K562 (cell line): ENCODE results near the gene HCN1. TPM values are rescaled to one million over a fixed set of nuclear protein-coding genes. Genes with fewer than 3 reads are reported as not detected.

Experiments used
- AFF1 ChIP-seq, 2 experiments: fragments of 450-650 bp; IDR thresholded peaks; 2 replicates each; pipeline ENCODE4 v1.6.1; 2018; ENCODE audit warnings: mild to moderate bottlenecking in 2 of 2, low read depth in 1 of 2; ENCODE audit not compliant: partially characterized antibody in 2 of 2
- BCL6 ChIP-seq: fragments of 250-450 bp; sonication (Bioruptor Pico); IDR thresholded peaks from 2 replicates; pipeline ENCODE4 v1.4.0; 2020
- CBFB ChIP-seq: sonication (generic); formaldehyde crosslinking; IDR thresholded peaks from 2 replicates; pipeline ENCODE4 v1.4.0; 2020; ENCODE audit warnings: mild to moderate bottlenecking, missing genetic modification reagents
- CREB3 ChIP-seq: fragments of 450-650 bp; conservative IDR thresholded peaks from 2 replicates; pipeline ENCODE4 v1.6.1; 2016; ENCODE audit warnings: missing genetic modification characterization, low read depth, mild to moderate bottlenecking, missing compliant biosample characterization, moderate library complexity
- HDGF ChIP-seq: fragments of 450-650 bp; IDR thresholded peaks from 2 replicates; pipeline ENCODE4 v1.6.1; 2016
- POLR2AphosphoS5 ChIP-seq: IDR thresholded peaks from 2 replicates; pipeline ENCODE4 v1.6.1; 2011; ENCODE audit warnings: mild to moderate bottlenecking, low read depth, low read length, moderate library complexity; ENCODE audit not compliant: control insufficient read depth, insufficient read depth
- RUNX1 ChIP-seq: sonication (generic); IDR thresholded peaks from 2 replicates; pipeline ENCODE4 v1.6.1; 2016; ENCODE audit warnings: antibody characterized with exemption, low read depth
- ZBTB49 ChIP-seq: sonication (generic); formaldehyde crosslinking; IDR thresholded peaks from 2 replicates; pipeline ENCODE4 v1.8.0; 2022; ENCODE audit warnings: missing genetic modification reagents, mild to moderate bottlenecking, borderline replicate concordance
- polyA plus RNA-seq, 8 experiments: library from polyadenylated mRNA; depleted of rRNA in 4 of 8; stranded (reverse) in 5 of 8; unstranded in 3 of 8; fragments of >200 nt; fragmentation: Nextera tagmentation in 2 of 8; fragmentation: Illumina TruSeq in 1 of 8; extraction: Ambion mirVana in 2 of 8; extraction: Trizol in 1 of 8; gene quantifications; 2 replicates each; pipeline versions ENCODE4 v1.2.1 to v1.2.3, GENCODE V29; 2011 to 2014; ENCODE audit warnings: inconsistent platforms in 1 of 8, missing spikeins in 1 of 8
- total RNA-seq, 7 experiments: library from RNA; depleted of rRNA in 6 of 7; stranded (reverse); fragments of >200 nt in 6 of 7; fragmentation: Illumina TruSeq in 2 of 7; extraction: Trizol in 2 of 7; gene quantifications; 2 replicates each; pipeline versions ENCODE4 v1.2.1 to v1.2.3, GENCODE V29; 2011 to 2021; ENCODE audit warnings: low replicate concordance in 1 of 7

HCN1 gene
- total and polyA plus RNA-seq, 9 of the 15 experiments (the other 6 are each of a cell fraction or from before 2014, with no cell fraction given): not detected

- TF ChIP-seq AFF1 (IDR thresholded peaks at IDR 0.05; ENCODE audit: low read depth in 1 of 2, partially characterized antibody in 2 of 2) (no peak), CBFB (no peak), RUNX1 (no peak), HDGF (no peak), BCL6 (CRISPR knock-in tag) (no peak), ZBTB49 (CRISPR knock-in tag) (no peak), POLR2AphosphoS5 (no peak), CREB3 (tag) (no peak)
Observed at GRCh38 chr5:45288746-45289145, 407.4 kb downstream of the HCN1 start (continued).
